K562 (cell line): ENCODE measurements around the gene SPON2. TPM values are rescaled to one million over a fixed set of nuclear protein-coding genes. Genes with fewer than 3 reads are reported as not detected.

ENCODE experiments used
- ATAC-seq: fragments of 200-7000 bp; cut with Tn5 transposase; 3 replicates; pipeline ENCODE4 v1.9.1; 2020; ENCODE audit warnings: moderate library complexity
- BruUV-seq: library from RNA; stranded (reverse); fragments of 400-500 nt; replicated peaks from 2 replicates; lab custom pipeline; 2021; lab: Mats Ljungman, UMichigan
- CTCF ChIA-PET: fragments of 300-600 bp; formaldehyde crosslinking; extraction: SDS; loops from one replicate; lab custom pipeline; 2021; ENCODE audit warnings: low intra/inter-chr PET ratio; lab: Yijun Ruan, JAX
- POLR2A ChIA-PET: fragments of 300-600, 350-650 bp; sonication (Branson Sonifier 250); formaldehyde crosslinking; extraction: SDS; loops from one replicate; lab custom pipeline; 2021; ENCODE audit warnings: antibody characterized with exemption, inconsistent platforms; lab: Yijun Ruan, JAX
- DNase-seq, 4 experiments: peaks; one replicate each; pipeline versions ENCODE4 v3.0.0 to v3.0.0-alpha.2; 2011 to 2018; ENCODE audit warnings: low spot score in 3 of 4, mixed read lengths in 3 of 4; ENCODE audit errors: extremely low read depth in 1 of 4
- FAIRE-seq: peaks from 2 replicates; lab custom pipeline; 2011; peaks lifted over from hg19 to GRCh38; lab: Jason Lieb, UNC
- H2AFZ ChIP-seq: 2 replicates; pipeline ENCODE4 v1.6.0; 2011; ENCODE audit warnings: low read depth, low read length, control low read depth, inconsistent platforms
- H3K27ac ChIP-seq: fragments of 200-600 bp; 3 replicates; pipeline ENCODE4 v1.8.0; 2011; ENCODE audit warnings: low read depth, mild to moderate bottlenecking, control low read depth, inconsistent platforms, low read length, moderate library complexity, mixed read lengths; ENCODE audit errors: extremely low read depth
- H3K27me3 ChIP-seq, 2 experiments: fragments of 300-600 bp in 1 of 2; 2 replicates in 1 of 2; 3 replicates in 1 of 2; pipeline versions ENCODE4 v1.6.0 to v1.8.0; 2011; ENCODE audit warnings: inconsistent platforms in 2 of 2, low read length in 2 of 2, mild to moderate bottlenecking in 1 of 2, mixed read lengths in 1 of 2, moderate library complexity in 1 of 2; ENCODE audit not compliant: control insufficient read depth in 2 of 2, insufficient read depth in 2 of 2
- H3K36me3 ChIP-seq: fragments of 300-600 bp; 3 replicates; pipeline ENCODE4 v1.8.0; 2011; ENCODE audit warnings: mild to moderate bottlenecking, low read length, inconsistent platforms; ENCODE audit not compliant: control insufficient read depth, insufficient read depth
- H3K4me1 ChIP-seq, 2 experiments: fragments of 200-600 bp in 1 of 2; replicated peaks in 1 of 2; 2 replicates in 1 of 2; 3 replicates in 1 of 2; pipeline versions ENCODE4 v1.5.1 to v1.8.0; 2011; ENCODE audit warnings: inconsistent platforms in 2 of 2, low read length in 2 of 2, mild to moderate bottlenecking in 1 of 2, mixed read lengths in 1 of 2, moderate library complexity in 1 of 2; ENCODE audit not compliant: control insufficient read depth in 2 of 2, insufficient read depth in 2 of 2
- H3K4me2 ChIP-seq: 2 replicates; pipeline ENCODE4 v1.6.1; 2011; ENCODE audit warnings: low read length, control low read depth, inconsistent platforms, mixed read lengths; ENCODE audit not compliant: insufficient read depth
- H3K4me3 ChIP-seq: fragments of 200-600 bp; sonication (generic), shearing (Covaris generic); 2 replicates; pipeline ENCODE4 v1.5.1; 2016; ENCODE audit warnings: control low read depth, inconsistent platforms
- H3K79me2 ChIP-seq: fragments of 200-600 bp; 3 replicates; pipeline ENCODE4 v1.8.0; 2011; ENCODE audit warnings: low read length, inconsistent platforms; ENCODE audit not compliant: control insufficient read depth, insufficient read depth
- H3K9ac ChIP-seq, 2 experiments: 2 replicates each; pipeline versions ENCODE4 v1.6.0 to v1.6.1; 2011; ENCODE audit warnings: low read depth in 2 of 2, low read length in 2 of 2, control low read depth in 1 of 2, inconsistent platforms in 1 of 2, mild to moderate bottlenecking in 1 of 2, mixed read lengths in 1 of 2; ENCODE audit not compliant: insufficient read depth in 1 of 2
- H3K9me1 ChIP-seq: one replicate; pipeline ENCODE4 v1.6.0; 2011; ENCODE audit warnings: inconsistent platforms, mild to moderate bottlenecking, low read length, moderate library complexity; ENCODE audit not compliant: control insufficient read depth, insufficient read depth
- H3K9me3 ChIP-seq: replicated peaks from 2 replicates; pipeline ENCODE4 v1.5.1; 2011; ENCODE audit warnings: low read depth, low read length, inconsistent platforms; ENCODE audit not compliant: control insufficient read depth, insufficient read depth
- H4K20me1 ChIP-seq: replicated peaks from 2 replicates; pipeline ENCODE4 v1.6.1; 2011; ENCODE audit warnings: low read length, inconsistent platforms, mixed read lengths; ENCODE audit not compliant: control insufficient read depth, insufficient read depth
- CBFA2T3 ChIP-seq: fragments of 450-650 bp; IDR thresholded peaks from 2 replicates; pipeline ENCODE4 v1.6.1; 2017
- CCAR2 ChIP-seq: fragments of 200-400 bp; formaldehyde crosslinking; IDR thresholded peaks from 2 replicates; pipeline ENCODE4 v1.6.1; 2017; ENCODE audit warnings: mild to moderate bottlenecking, low read depth, low read length
- CREB1 ChIP-seq, 2 experiments: sonication (generic) in 1 of 2; formaldehyde crosslinking in 1 of 2; IDR thresholded peaks; 2 replicates each; pipeline versions ENCODE4 v1.6.1 to v1.8.0; 2012 to 2022; ENCODE audit warnings: inconsistent platforms in 1 of 2, mild to moderate bottlenecking in 1 of 2, missing genetic modification reagents in 1 of 2, moderate library complexity in 1 of 2
- CREB3L1 ChIP-seq: fragments of 450-650 bp; IDR thresholded peaks from 2 replicates; pipeline ENCODE4 v1.6.1; 2014; ENCODE audit warnings: low read depth, mild to moderate bottlenecking, moderate library complexity, borderline replicate concordance
- CREM ChIP-seq: IDR thresholded peaks from 2 replicates; pipeline ENCODE4 v1.6.1; 2014; ENCODE audit warnings: antibody characterized with exemption, low read depth
- ETS2 ChIP-seq: IDR thresholded peaks from 2 replicates; pipeline ENCODE4 v1.6.1; 2016; ENCODE audit warnings: borderline replicate concordance, missing genetic modification characterization, mild to moderate bottlenecking, moderate library complexity, missing compliant biosample characterization; ENCODE audit not compliant: poor library complexity, severe bottlenecking
- MAX ChIP-seq: sonication (generic); formaldehyde crosslinking; IDR thresholded peaks from 2 replicates; pipeline ENCODE4 v1.9.0; 2022; ENCODE audit warnings: mild to moderate bottlenecking, missing genetic modification reagents
- MECOM ChIP-seq: fragments of 250-450 bp; sonication (Bioruptor Pico); IDR thresholded peaks from 2 replicates; pipeline ENCODE4 v1.8.0; 2022; ENCODE audit warnings: inconsistent platforms
- POLR3G ChIP-seq: IDR thresholded peaks from 2 replicates; pipeline ENCODE4 v1.6.1; 2011; ENCODE audit not compliant: insufficient read length, insufficient replicate concordance; ENCODE audit errors: extremely low read depth
- RBFOX2 ChIP-seq: fragments of 200-400 bp; formaldehyde crosslinking; IDR thresholded peaks from 2 replicates; pipeline ENCODE4 v1.6.1; 2017; ENCODE audit warnings: low read depth, mild to moderate bottlenecking, low read length, moderate library complexity
- USF1 ChIP-seq: sonication (generic); formaldehyde crosslinking; IDR thresholded peaks from 2 replicates; pipeline ENCODE4 v1.9.0; 2022; ENCODE audit warnings: mild to moderate bottlenecking, missing genetic modification reagents
- ZFP30 ChIP-seq: fragments of 250-450 bp; sonication (Bioruptor Pico); IDR thresholded peaks from 2 replicates; pipeline ENCODE4 v1.8.0; 2022; ENCODE audit warnings: moderate library complexity, mild to moderate bottlenecking, inconsistent platforms, borderline replicate concordance
- ZNF140 ChIP-seq: fragments of 250-450 bp; sonication (Bioruptor Pico); IDR thresholded peaks from 2 replicates; pipeline ENCODE4 v1.8.0; 2021; ENCODE audit warnings: moderate library complexity, mild to moderate bottlenecking, inconsistent platforms
- ZNF232 ChIP-seq: sonication (generic); formaldehyde crosslinking; IDR thresholded peaks from 2 replicates; pipeline ENCODE4 v1.8.0; 2022; ENCODE audit warnings: mild to moderate bottlenecking, missing genetic modification reagents
- WGBS: fragments of 100-300 bp; shearing (Covaris generic); methylation state at CpG from one replicate; pipeline ENCODE4 v1.1.6; 2016; ENCODE audit warnings: low coverage, mixed read lengths; ENCODE audit not compliant: insufficient coverage; ENCODE audit errors: missing lambda C conversion rate; 5-methylcytosine and 5-hydroxymethylcytosine counted together
- in situ Hi-C: fragments of 300-500 bp; cut with MboI; formaldehyde crosslinking; loops from 4 replicates; pipeline ENCODE4 v1.15.0; 2018; ENCODE audit warnings: inconsistent platforms, mixed read lengths
- intact Hi-C: fragments of 100-400 bp; cut with micrococcal nuclease; formaldehyde crosslinking; loops from 2 replicates; pipeline ENCODE4 v1.14.2; 2022
- polyA plus RNA-seq, 8 experiments: library from polyadenylated mRNA; depleted of rRNA in 4 of 8; stranded (reverse) in 5 of 8; unstranded in 3 of 8; fragments of >200 nt; fragmentation: Nextera tagmentation in 2 of 8; fragmentation: Illumina TruSeq in 1 of 8; extraction: Ambion mirVana in 2 of 8; extraction: Trizol in 1 of 8; gene quantifications; 2 replicates each; pipeline versions ENCODE4 v1.2.1 to v1.2.3, GENCODE V29; 2011 to 2014; ENCODE audit warnings: inconsistent platforms in 1 of 8, missing spikeins in 1 of 8
- total RNA-seq, 7 experiments: library from RNA; depleted of rRNA in 6 of 7; stranded (reverse); fragments of >200 nt in 6 of 7; fragmentation: Illumina TruSeq in 2 of 7; extraction: Trizol in 2 of 7; gene quantifications; 2 replicates each; pipeline versions ENCODE4 v1.2.1 to v1.2.3, GENCODE V29; 2011 to 2021; ENCODE audit warnings: low replicate concordance in 1 of 7

The SPON2 gene
- total and polyA plus RNA-seq, 9 of the 15 experiments (the other 6 are each of a cell fraction or from before 2014, with no cell fraction given), result 0.21 to 2.2 (median 0.83) TPM

GRCh38 chr4:1167244-1167949 is 5.0 kb downstream of the SPON2 start (continued):
- TF ChIP-seq ZNF140, result no peak
- TF ChIP-seq ZNF232 (CRISPR knock-in tag), result no peak
- TF ChIP-seq ETS2 (tag), result no peak
- TF ChIP-seq POLR3G, result no peak
- TF ChIP-seq RBFOX2, result peak; percentile 81
- TF ChIP-seq, all 486 proteins: peak for 97

GRCh38 chr4:1166509-1167243 is 5.7 kb downstream of the SPON2 start:
- no peaks in the 10 kb centered on the region; a peak in 2 of 5 replicates for H3K27me3 ChIP-seq
- no peaks in the 10 kb centered on the region for H3K79me2 ChIP-seq
- in situ Hi-C loops, result no loop called here
- H4K20me1 ChIP-seq, result no peaks in the 10 kb centered on the region
- H3K9ac ChIP-seq, result peak overlapping the region in 1 of 2 experiments; percentile 92; a peak in 2 of 4 replicates
- no peaks in the 10 kb centered on the region for H3K9me3 ChIP-seq
- POLR2A ChIA-PET, result interaction anchor here (0.6 to 0.7 kb wide), 3 partner anchors 15 to 179 kb away, joined by 3 read pairs; no protein-coding TSS in a partner anchor
- no TSS peak for BruUV-seq
- intact Hi-C loops, result loop anchor here (1.0 to 5.0 kb wide), 4 partner anchors 36 to 180 kb away; partner anchors contain the start of gene UVSSA
- DNase-seq (peak in 2 of 4 experiments; percentile 22 to 27), ATAC-seq (peak; percentile 27), FAIRE-seq (no peak)
- H3K4me3 ChIP-seq, result peak overlapping the region; percentile 61; the same call in 1 of the 2 replicates
- 10% methylated on average over 21 of the region's 24 CpGs for WGBS
- H2AFZ ChIP-seq, result peak overlapping the region; percentile 99
- H3K27ac ChIP-seq, result no peak overlapping the region
- no peaks in the 10 kb centered on the region for H3K9me1 ChIP-seq
- H3K4me1 ChIP-seq, result peaks cover 5 to 39% of the 10 kb centered on the region in 2 experiments; a peak in 2 of 5 replicates
- no peaks in the 10 kb centered on the region for H3K36me3 ChIP-seq
- H3K4me2 ChIP-seq, result peak overlapping the region; percentile 87
- CTCF ChIA-PET, result no interaction called here
- no peak for TF ChIP-seq ZFP30
- TF ChIP-seq CBFA2T3, result peak; percentile 41
- TF ChIP-seq CREB3L1, result 0 out of 2 replicates have a peak, but pooled peaks have one; percentile 1
- no peak for TF ChIP-seq CCAR2
- no peak for TF ChIP-seq MECOM (CRISPR knock-in tag)
- 0 out of 2 replicates have a peak, but pooled peaks have one; percentile 44 for TF ChIP-seq CREM
- TF ChIP-seq USF1 (CRISPR knock-in tag), result peak; percentile 47; the same call in 1 of the 2 replicates
- peak; percentile 49; the same call in 1 of the 2 replicates for TF ChIP-seq MAX (CRISPR knock-in tag)
- no peak for TF ChIP-seq CREB1 (IDR thresholded peaks at IDR 0.05)
- TF ChIP-seq CREB1 (CRISPR knock-in tag; IDR thresholded peaks at IDR 0.05), result 0 out of 2 replicates have a peak, but pooled peaks have one; percentile 16
